ENCODE results near the gene HES1. TPM values are rescaled to one million over a fixed set of nuclear protein-coding genes. Genes with fewer than 3 reads are reported as not detected.

HES1 gene
- total RNA-seq, 4 donors from 2014 or later: 14.7 to 52.7 (median 27.7) TPM

- H3K4me1 ChIP-seq: peaks cover 0 to 5% (median 0%) of the 10 kb centered on the region in 4 donors
- H3K27me3 ChIP-seq: no peaks in the 10 kb centered on the region
- TF ChIP-seq POLR2A (IDR thresholded peaks at IDR 0.05) (no peak), EP300 (IDR thresholded peaks at IDR 0.05) (no peak), CTCF (IDR thresholded peaks at IDR 0.05) (no peak)
- no peak overlapping the region for H3K4me3 ChIP-seq
- H3K9me3 ChIP-seq: no peaks in the 10 kb centered on the region
- no peak for DNase-seq (ENCODE audit: low spot score in 2 of 2)
- H3K36me3 ChIP-seq: no peaks in the 10 kb centered on the region
- no peak overlapping the region for H3K27ac ChIP-seq
- 84 to 89% methylated on average over 8 of the region's 9 CpGs for WGBS, 2 donors
Measured at GRCh38 chr3:194110483-194110882, 25.5 kb upstream of the HES1 start.

GRCh38 chr3:194111336-194111735 lies 24.6 kb upstream of the HES1 start:
- Histone ChIP-seq H3K36me3 (no peaks in the 10 kb centered on the region), H3K27me3 (no peaks in the 10 kb centered on the region), H3K27ac (no peak overlapping the region), H3K4me1 (peaks cover 0 to 5% (median 0%) of the 10 kb centered on the region in 4 donors), H3K9me3 (no peaks in the 10 kb centered on the region), H3K4me3 (no peak overlapping the region)
- 81 to 89% methylated on average over 4 of the region's 4 CpGs for WGBS, 2 donors
- peak in 1 of 2 donors; percentile 30 for TF ChIP-seq EP300 (IDR thresholded peaks at IDR 0.05)
- TF ChIP-seq CTCF (IDR thresholded peaks at IDR 0.05): no peak
- no peak for DNase-seq (ENCODE audit: low spot score in 2 of 2)

GRCh38 chr3:194112120-194113106 lies 23.5 kb upstream of the HES1 start:
- no peak overlapping the region for H3K4me3 ChIP-seq
- TF ChIP-seq POLR2A (IDR thresholded peaks at IDR 0.05) (no peak), EP300 (IDR thresholded peaks at IDR 0.05) (no peak)
- H3K36me3 ChIP-seq: no peaks in the 10 kb centered on the region
- DNase-seq (ENCODE audit: low spot score in 2 of 2): no peak
- H3K9me3 ChIP-seq: no peaks in the 10 kb centered on the region
- H3K4me1 ChIP-seq: peaks cover 0 to 5% (median 0%) of the 10 kb centered on the region in 4 donors
- 40 to 47% methylated on average over 9 of the region's 9 CpGs for WGBS, 2 donors
- H3K27ac ChIP-seq: no peak overlapping the region
- no peaks in the 10 kb centered on the region for H3K27me3 ChIP-seq

GRCh38 chr3:194114123-194114522 lies 21.8 kb upstream of the HES1 start:
- no peaks in the 10 kb centered on the region for H3K27me3 ChIP-seq
- no peaks in the 10 kb centered on the region for H3K9me3 ChIP-seq
- no peak overlapping the region for H3K27ac ChIP-seq
- no peak for DNase-seq (ENCODE audit: low spot score in 2 of 2)
- no peaks in the 10 kb centered on the region for H3K36me3 ChIP-seq
- peaks cover 0 to 5% (median 0%) of the 10 kb centered on the region in 4 donors for H3K4me1 ChIP-seq
- TF ChIP-seq POLR2A (IDR thresholded peaks at IDR 0.05): no peak
- no peak for TF ChIP-seq CTCF (IDR thresholded peaks at IDR 0.05)
- TF ChIP-seq EP300 (IDR thresholded peaks at IDR 0.05): no peak
- WGBS, 2 donors: 93 to 94% methylated on average over 7 of the region's 7 CpGs
- H3K4me3 ChIP-seq: no peak overlapping the region

- no peak for DNase-seq (ENCODE audit: low spot score in 2 of 2)
- TF ChIP-seq POLR2A (IDR thresholded peaks at IDR 0.05): no peak
- no peak for TF ChIP-seq EP300 (IDR thresholded peaks at IDR 0.05)
- no peak for TF ChIP-seq CTCF (IDR thresholded peaks at IDR 0.05)
- H3K9me3 ChIP-seq: no peaks in the 10 kb centered on the region
- no peak overlapping the region for H3K4me3 ChIP-seq
- no peaks in the 10 kb centered on the region for H3K36me3 ChIP-seq
- peaks cover 0 to 5% (median 0%) of the 10 kb centered on the region in 4 donors for H3K4me1 ChIP-seq
- H3K27me3 ChIP-seq: no peaks in the 10 kb centered on the region
- WGBS, 2 donors: 68 to 71% methylated on average over 12 of the region's 12 CpGs
- no peak overlapping the region for H3K27ac ChIP-seq
Measured at GRCh38 chr3:194117104-194117845, 18.7 kb upstream of the HES1 start.

Measured in tibial nerve (tissue), 4 donors.